Activated CD4-positive, alpha-beta T cell treated with anti-CD3 and anti-CD28 coated beads, Interleukin-2, amount 50 U/mL, for 48 hours (primary cell): Measurements from ENCODE around the gene INS.

Experiments used
- DNase-seq, 2 experiments: peaks; one replicate each; pipeline ENCODE4 v3.0.0-alpha.2; 2020

Gene INS

DNA sequence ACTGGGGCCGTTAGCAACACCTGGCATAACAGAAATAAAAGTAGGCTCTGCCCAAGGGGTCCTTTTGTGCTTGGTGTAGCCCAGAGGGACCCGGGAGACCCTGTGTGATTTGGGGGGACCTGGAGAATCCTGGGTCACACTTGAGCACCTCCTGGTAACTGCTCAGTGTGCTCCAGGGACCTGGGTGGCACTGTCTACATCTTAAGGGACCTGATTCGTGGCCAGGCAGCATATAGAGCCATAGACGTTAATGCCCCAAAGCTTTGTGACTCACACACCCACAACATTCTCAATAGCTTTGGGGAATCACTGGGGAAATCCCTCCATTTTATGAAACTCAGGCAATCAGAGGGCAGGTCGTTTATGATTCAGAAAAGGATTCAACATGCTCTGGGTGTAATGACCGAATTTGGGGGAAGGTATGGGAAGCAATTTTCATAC is 18.2 kb downstream of the INS start:
- DNase-seq, result peak; percentile 49 to 65

DNA sequence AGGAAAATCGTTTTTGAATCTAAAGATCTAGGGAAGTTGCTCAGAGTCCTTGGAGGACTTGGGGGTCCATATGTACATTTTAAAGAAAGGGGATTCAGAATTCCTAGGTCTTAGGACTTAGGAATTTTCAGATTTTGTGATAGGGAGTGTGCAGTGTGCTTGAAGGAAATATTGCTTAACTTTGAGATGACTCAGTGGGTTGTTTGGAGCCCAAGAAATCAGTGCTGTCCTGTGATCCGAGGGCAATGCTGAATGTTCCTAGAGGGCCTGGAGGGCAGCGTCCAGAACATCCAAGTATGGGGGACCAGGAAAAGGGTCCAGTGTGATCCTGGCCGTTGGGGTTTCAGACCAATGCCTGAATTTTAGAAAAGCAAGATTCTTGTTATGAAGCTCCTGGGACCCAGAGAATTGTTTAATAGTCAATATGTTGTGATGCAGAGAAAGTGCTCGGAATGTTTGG is 18.7 kb downstream of the INS start:
- DNase-seq, result no peak

DNA sequence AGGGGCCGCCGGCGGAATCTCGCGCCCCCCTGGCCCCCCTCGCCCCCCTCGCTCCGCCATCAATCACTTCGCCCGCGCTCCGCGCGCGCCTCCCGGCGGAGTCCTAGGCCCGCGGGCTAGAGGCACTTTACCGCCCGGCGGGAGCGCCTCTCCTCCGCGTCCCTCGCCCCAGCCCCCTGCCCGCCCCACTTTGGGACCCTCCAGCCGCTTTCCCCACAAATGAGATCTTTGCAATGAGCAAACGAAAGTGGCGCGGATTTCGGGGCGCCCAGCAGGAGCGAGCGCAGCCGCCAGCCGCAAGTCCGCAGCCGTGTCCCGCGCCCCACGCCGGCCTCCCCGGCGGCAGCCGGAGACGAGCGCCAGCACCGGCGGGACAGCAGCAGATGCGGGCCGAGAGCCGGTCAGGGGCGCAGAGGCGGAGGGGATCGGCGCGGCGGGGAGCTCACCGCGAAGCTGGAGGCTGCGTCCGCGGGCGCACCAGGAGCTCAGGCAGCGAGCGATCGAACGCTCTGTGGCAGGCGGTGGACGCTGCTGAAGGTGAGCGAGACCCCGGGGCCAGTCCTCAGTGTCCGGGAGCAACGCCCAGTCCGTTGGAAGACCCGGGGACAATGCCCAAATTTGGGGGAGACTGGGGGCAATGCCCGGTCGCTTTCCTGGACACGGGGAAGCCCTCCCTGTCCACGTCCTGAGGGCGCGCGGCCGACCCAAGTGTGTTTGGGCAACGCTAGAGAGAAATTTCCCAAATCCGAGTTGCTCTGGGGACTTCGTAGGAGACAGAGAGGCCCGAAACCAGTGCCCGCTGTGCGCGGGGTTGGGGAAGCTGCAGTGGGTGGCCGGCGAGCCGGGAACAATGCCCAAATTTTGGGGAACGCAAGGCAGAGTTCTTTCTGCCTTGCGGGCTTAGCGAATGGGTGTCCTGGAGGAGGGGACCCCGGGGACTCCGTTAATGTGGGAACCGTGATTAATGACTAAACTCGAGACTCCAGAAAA is 20.3 kb downstream of the INS start:
- no peak for DNase-seq

DNA sequence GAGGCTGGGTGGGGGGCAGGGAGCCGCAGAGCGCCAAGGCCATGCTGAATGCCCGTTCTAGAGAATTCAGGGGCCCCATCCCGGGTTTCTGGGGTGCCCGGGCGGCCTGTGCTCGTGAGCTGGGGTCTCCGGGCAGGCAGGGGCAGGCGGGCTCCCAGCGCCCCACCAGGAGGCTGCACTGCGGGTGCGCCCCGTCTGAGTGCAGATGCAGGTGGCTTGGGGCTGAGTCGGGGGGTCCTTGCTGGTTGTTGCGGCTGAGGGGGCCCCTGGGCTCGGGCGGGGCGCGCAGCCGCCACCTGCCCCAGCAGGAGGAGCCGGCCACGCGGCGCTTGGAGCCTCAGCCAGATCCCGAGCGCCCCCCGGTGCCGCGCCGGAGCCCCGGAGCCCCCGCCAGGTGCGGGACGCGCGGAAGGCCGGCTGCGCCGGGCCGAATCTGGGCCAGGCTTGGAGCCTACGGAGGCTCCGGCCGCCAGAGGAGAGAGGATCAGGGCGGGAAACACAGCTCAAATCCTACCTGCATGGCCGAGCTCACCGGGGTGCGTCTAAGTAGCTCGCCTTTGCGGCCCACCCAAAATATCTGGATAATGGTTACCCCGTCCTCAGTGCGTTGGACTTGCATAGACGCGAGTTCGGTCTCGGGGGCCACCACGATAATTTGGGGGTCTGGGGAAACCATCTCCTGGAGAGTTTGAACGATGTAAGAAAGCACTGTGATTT is 21.2 kb downstream of the INS start:
- no peak for DNase-seq

DNA sequence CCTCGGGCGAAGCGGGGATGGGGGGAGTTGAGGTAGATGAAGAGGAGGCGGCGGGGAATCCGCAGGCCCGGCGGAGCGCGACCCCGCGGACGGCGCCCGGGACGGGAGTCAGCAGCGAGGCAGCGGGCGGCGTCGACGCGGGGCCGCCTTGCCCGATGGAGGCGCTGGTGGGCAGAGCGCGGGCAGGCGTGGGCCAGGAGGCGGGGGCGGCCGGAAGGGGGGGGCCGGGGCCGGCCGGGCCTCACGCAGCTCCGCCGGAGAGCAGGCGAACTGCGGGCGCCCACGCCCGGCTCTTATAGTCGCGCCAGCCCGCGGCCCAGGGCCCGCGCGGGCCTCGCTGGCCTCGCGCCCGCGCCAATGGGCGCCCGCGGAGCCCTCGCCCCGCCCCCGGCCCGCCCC is 21.9 kb downstream of the INS start, which contains the start of gene IGF2:
TSS of gene IGF2 (minus strand) at position 267 of the 399 bp plus-strand sequence. CDS start 3,866 bp downstream, outside the sequence.
- DNase-seq, result no peak

DNA sequence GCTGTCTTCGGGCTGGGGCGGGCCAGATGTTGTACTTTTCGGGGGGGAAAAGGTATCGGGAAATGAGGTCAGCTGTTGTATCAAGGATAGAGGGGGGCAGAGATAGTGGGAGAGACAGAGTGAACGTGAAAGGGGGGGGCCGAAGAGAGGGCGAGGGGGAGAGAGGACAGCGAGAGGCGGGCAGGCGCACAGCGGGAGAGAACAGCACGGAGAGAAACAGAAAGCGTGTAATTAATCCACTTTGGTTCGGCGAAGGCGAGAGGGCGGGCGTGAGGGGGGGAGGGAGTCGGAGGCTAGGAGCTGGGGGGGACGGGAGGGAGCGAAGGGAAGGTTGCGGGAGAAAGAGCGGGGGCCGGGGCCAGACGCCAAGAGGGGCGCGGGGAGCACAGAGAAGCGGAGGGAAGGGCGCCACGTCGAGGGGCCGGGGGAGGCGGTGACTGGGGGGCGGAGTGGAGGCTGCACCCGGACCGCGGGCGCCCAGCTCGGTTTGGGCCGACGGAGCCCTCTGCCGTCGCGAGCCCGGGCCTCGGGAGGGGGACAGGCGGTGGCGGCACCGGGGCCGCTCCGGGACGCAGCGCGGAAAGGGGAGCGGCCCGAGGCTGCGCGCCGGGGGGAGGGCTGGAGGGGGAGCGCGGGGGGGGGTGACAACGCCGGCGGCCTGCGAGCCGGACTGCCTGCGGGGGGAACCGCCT is 22.4 kb downstream of the INS start:
- DNase-seq, result peak in 1 of 2 experiments; percentile 27

DNA sequence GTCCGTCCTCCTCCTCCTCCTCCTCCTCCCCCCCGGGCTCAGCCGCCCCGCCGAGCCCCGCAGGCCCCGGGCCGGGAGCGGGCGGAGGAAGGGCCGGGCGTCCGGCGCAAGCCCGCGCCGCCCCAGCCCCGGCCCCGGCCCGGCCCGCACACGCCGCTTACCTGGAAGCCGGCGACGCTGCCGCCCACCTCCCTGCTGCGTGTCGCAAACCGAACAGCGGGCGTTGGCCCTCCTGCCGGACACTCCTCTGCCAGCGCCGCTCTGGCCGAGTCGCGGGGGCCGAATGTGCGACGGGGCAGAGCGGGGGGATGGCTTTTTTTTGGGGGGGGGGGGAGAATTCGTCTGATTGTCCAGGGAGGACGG is 23.0 kb downstream of the INS start:
- DNase-seq, result no peak

DNA sequence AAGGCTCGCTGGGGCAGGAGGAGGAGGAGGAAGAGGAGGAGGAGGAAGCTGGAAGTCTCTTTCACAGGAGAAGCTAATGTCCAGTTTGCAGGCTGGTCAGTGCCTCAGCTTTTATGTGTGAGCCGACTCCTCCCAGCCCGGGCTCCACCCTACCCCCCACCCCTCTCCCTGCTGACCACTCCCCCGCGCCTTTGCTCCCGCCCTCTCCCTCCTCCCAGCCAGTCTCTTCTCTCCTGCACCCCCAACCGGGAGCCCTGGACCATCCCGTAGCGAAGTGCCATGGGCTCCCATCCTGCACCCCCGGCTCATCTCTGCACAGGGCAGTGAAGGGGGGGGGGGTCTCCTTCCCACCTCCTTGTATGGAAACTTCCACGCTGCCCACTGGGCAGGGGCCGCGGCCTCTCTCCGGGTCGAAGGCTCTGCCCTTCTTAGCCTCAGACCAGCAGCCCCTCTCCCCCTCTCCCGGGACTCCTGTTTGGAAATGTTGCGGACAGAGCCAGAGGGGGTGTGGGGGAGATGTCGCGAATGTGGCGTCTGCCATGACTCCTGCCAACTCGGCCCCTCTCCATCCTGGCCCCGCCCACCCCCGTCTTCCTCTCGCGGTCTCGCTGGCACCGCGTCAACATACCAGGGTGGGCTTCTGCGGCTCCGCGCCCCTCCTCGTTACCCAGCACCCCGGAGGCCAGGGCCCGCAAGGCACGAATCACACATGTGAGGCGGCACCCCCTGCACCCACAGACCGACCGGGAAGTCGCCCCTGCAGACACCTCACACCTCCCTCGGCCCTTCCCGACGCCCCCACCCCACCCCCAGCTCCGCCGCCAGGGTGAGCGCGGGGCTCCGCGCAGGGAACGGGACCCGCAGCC is 23.6 kb downstream of the INS start:
- DNase-seq, result no peak

DNA sequence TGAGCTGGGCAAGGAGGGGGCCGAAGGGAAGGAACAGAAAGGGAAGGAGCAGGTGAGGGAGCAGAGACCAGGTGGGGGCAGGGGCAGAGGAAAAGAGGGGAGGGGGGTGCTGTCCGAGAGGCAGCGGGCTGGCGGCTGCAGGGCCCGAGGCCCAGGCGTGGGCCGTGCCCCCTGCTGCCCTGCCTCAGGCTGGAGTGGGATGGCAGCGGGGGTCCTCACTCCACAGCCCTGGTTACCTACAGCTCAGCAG is 24.1 kb downstream of the INS start:
- DNase-seq, result no peak

DNA sequence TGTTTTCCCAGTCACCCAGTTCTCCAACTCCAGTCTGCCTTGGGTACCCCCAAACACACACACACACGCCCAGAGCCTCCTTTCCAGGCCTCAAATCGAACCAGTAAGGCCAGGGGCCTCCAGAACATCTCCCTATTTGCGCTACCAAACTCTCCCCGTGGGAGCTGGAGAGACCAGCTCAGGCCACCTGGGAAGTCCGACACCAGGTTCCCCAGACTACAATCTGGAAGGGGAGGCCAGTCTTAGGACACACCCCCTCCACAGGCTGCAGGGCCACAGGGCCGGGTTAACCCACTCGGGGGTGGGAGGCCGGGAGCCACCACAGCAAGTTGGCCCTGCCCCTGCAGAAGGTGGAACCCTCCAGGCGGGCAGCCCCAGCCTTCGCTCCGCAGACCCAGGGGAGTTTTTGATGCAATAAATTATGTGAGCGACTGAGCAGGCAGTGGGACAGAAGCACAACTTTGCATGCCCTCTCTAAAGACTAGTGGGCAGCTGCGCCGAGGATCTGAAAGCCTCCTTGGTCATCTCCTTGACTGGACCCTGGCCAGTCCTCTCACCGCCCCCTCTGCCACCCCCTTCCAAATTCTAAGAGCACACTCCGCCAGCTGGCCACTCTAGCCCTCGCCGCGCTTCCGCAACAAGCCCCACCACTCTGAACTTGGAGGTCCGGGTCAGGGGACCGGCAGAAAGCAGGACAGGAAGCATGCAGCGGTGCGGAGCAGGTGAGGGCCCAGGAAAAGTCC is 24.6 kb downstream of the INS start:
- no peak for DNase-seq

DNA sequence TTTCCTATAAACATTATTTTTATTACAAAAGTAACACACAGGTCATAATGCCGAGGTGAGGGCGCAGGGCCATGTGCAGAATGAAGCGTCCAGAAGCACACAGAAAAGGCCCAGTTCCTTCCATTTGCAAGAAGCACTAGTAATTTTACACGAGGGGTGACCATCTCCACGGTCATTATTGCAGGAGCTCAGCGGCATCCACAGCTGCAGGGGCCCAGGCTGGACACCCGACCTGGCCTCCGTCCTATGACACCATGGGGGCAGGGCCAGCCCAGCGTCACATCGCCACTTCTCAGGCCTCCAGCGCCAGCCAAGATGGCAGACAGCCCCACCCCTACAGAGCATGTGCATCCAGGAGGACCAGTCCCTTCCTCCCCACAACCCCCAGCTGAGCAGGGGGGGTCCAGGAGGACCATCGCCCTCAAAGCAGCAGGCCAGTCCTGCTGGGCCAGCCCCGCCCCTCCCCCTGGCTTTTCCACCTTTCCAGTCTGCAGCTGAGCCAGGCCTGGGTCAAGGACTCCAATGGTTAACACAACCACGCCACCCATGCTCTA is 25.3 kb downstream of the INS start:
- no peak for DNase-seq

DNA sequence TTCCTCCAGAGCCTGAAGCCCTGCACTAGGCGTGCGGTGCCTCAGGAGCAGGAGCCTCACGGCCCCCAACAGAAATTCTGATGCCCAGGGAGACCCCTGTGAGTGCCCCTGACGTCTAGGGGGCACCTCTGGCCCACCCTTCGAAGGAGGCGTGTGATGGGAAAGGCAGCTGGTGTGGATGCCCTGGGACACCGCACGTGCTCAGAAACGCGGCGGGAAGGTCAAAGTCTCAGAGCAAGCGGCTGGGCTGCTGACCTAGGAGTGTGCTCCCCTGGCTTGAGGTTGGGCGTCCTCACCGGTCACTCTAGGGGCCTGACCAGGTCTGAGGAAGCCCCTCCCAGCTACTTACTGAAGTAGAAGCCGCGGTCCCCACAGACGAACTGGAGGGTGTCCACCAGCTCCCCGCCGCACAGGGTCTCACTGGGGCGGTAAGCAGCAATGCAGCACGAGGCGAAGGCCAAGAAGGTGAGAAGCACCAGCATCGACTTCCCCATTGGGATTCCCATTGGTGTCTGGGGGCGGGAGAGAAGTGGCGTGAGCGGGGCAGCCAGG is 25.9 kb downstream of the INS start:
- no peak for DNase-seq

DNA sequence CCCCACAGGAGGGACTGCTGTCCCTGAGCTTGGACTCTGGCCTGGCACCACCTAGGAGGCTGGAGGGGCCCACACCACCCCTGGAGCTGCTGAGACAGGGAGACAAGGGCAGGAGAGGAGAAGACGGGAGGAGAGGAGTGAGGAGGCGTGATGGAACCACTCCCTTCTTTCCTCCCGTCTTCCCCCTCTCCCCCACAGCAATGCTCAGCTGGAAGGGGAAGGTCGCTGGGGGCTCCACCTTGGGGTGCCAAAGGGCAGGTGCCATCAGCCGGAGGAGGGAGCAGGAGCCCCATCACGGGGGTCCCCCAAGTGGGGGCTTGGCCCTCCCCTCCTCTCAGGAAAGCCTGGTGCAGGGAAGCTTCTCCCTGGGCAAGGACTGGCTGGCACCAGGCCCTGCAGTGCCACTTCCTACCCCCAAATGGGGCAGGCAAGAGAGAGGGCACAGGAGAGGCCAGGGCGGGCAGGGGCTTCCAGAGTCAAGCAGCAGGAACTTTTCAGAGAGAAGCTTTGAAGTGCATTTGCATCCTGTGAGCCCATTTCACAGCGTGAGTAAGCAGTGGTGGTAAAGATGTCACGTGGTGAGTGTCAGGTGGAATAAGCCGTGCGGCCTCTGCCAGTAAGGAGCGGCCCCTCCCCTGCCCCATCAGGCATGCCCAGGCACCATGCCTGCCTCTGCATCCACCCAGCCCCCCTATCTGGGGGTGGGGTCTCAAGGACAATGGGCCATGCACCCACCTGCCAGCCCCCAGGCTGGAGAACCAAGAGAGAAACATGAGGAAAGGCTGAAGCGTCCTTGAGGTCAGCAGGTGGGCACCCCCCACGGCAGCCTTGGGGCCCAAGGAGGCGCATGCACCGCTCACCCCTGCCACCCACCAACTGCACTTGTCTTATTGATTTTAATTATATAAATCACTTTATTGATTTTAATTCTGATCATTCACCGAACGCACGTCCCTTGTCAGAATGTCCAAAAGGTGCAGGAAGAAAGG is 26.7 kb downstream of the INS start:
- no peak for DNase-seq

DNA sequence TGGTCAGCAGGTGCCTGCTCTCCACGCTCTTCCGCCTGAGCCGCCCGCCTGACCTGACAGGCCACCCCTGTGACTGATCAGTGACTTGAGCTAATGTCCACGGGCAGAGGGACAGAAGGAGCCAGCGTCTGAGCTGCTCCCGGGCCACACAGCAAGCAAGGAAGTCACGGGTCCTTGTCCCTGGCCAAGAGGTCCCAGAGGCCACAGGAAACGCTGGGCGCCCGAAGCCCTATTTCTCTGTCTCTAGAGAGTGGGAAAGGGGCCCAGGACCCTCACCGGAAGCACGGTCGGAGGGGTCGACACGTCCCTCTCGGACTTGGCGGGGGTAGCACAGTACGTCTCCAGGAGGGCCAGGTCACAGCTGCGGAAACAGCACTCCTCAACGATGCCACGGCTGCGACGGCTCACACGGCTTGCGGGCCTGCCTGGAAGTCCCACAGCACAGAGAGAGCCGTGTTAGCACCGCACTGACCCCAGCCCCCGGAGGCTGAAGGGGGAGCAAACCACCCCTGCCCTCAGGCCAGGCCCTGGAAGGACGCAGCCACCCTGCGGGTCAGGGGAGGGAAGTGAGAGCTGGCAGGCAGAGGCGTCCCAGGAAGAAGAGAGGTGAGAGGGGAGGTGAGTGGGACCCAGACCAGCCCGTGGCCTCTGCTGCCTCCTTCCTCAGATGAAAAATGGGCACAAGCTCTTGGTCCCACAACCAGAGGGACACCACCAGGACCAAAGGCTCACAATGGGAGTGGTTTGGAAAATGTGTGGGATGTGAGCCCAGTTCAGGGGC is 27.6 kb downstream of the INS start:
- DNase-seq, result no peak

DNA sequence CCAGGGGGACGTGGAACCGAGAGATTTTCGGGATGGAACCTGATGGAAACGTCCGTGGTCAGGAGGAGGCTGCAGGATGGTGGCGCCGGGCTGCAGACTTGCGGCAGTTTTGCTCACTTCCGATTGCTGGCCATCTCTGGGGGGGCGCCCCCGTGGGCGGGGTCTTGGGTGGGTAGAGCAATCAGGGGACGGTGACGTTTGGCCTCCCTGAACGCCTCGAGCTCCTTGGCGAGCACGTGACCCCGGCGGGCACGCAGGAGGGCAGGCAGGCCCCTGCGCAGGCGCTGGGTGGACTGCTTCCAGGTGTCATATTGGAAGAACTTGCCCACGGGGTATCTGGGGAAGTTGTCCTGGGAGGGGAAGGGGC is 28.2 kb downstream of the INS start:
- DNase-seq, result no peak

DNA sequence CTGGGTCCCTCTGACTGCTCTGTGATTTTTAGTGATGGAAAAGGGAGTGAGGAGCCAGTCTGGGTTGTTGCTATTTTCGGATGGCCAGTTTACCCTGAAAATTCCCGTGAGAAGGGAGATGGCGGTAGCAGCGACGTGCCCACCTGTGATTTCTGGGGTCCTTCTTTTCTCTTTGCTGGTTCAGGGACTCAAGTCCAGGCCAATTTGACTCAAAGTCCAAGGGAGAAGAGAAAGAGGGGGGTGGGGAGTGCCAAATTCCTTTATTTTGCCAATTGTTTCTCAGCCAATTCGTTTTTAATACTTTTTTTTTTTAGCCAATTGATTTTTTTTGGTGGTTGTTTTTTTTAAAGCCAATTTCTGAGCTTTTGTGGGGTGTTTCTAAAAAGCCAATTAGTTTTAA is 28.8 kb downstream of the INS start:
- DNase-seq, result no peak

DNA sequence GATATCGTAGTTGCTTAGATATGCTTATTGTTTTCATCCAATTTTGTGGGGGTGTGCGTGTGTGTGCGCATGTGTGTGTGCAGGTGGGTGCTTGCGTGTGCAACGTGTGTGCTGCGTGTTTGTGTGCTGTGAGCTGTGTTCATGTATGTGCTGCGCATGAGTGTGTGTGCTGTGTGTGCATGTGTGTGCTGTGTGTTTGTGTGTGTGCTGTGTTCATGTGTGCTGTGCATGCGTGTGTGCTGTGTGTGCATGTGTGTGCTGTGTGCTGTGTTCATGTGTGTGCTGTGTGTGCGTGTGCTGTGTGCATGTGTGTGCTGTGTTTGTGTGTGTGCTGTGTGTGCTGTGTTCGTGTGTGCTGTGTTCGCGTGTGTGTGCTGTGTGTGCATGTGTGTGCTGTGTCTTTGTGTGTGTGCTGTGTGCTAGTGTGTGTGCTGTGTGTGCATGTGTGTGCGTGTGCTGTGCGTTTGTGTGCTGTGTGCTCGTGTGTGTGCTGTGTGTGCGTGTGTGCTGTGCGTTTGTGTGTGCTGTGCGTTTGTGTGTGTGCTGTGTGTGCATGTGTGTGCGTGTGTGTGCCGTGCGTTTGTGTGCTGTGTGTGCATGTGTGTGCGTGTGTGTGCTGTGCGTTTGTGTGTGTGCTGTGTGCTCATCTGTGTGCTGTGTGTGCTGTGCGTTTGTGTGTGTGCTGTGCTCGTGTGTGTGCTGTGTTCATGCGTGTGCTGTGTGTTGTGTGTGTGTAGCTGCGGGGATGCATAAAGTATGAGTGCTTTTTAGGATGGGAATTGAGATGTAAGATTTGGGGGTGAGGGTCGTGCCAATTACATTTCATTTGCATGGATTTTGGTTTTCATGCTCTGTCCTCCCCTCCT is 29.4 kb downstream of the INS start:
- DNase-seq, result no peak

DNA sequence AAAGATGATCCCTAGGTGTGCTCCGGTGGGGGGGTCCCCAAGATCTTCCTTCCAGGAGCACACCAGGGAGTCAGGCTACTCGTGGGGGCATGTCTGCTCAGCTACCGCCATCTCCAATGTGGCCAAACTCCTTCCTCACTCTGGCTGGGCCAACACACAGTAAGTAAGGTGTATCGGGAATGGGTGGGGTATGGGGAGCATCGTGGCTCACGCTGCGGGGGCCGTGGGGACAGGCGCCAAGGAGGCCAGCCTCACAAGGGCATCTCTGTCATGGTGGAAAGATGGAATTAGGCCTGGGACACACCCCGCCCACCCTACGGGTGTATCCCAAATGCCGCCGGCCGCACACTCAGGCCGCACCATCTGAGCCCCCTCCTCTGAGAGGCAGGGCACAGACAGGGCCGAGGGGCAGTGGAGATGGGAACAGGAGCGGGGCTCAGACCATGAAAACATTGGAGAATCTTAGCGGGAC is 30.1 kb downstream of the INS start:
- DNase-seq, result no peak
